ENCODE measurements around the gene YTHDF2. TPM values are rescaled to one million over a fixed set of nuclear protein-coding genes. Genes with fewer than 3 reads are reported as not detected.
A peak's percentile ranks its signal among the peaks of the same experiment; 100 is the strongest.

Gene YTHDF2
- total RNA-seq, 1 experiment from 2014 or later: 126 TPM

- TF ChIP-seq, protein P1, sequence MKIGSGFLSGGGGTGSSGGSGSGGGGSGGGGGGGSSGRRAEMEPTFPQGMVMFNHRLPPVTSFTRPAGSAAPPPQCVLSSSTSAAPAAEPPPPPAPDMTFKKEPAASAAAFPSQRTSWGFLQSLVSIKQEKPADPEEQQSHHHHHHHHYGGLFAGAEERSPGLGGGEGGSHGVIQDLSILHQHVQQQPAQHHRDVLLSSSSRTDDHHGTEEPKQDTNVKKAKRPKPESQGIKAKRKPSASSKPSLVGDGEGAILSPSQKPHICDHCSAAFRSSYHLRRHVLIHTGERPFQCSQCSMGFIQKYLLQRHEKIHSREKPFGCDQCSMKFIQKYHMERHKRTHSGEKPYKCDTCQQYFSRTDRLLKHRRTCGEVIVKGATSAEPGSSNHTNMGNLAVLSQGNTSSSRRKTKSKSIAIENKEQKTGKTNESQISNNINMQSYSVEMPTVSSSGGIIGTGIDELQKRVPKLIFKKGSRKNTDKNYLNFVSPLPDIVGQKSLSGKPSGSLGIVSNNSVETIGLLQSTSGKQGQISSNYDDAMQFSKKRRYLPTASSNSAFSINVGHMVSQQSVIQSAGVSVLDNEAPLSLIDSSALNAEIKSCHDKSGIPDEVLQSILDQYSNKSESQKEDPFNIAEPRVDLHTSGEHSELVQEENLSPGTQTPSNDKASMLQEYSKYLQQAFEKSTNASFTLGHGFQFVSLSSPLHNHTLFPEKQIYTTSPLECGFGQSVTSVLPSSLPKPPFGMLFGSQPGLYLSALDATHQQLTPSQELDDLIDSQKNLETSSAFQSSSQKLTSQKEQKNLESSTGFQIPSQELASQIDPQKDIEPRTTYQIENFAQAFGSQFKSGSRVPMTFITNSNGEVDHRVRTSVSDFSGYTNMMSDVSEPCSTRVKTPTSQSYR (CRISPR knock-in tag; IDR thresholded peaks at IDR 0.05): peak; percentile 61; the same call in 1 of the 2 replicates
- TF ChIP-seq ZNF263 (CRISPR knock-in tag; IDR thresholded peaks at IDR 0.05; ENCODE audit: low read depth) (no peak), ZSCAN18 (CRISPR knock-in tag; IDR thresholded peaks at IDR 0.05) (no peak), USF1 (CRISPR knock-in tag; IDR thresholded peaks at IDR 0.05) (no peak; the same call in 1 of the 2 replicates), ZNF219 (CRISPR knock-in tag; IDR thresholded peaks at IDR 0.05; ENCODE audit: borderline replicate concordance) (0 out of 2 replicates have a peak, but pooled peaks have one; percentile 45), FOXP4 (CRISPR knock-in tag; IDR thresholded peaks at IDR 0.05) (peak; percentile 89), NFE2L1 (CRISPR knock-in tag; IDR thresholded peaks at IDR 0.05) (peak; percentile 62; the same call in 1 of the 2 replicates), SOX15 (CRISPR knock-in tag; IDR thresholded peaks at IDR 0.05) (no peak), ZNF423 (CRISPR knock-in tag; IDR thresholded peaks at IDR 0.05) (no peak), NFATC4 (CRISPR knock-in tag; IDR thresholded peaks at IDR 0.05) (no peak), ZNF232 (CRISPR knock-in tag; IDR thresholded peaks at IDR 0.05) (no peak), TEAD1 (CRISPR knock-in tag; IDR thresholded peaks at IDR 0.05) (no peak), EMX1 (CRISPR knock-in tag; IDR thresholded peaks at IDR 0.05) (no peak), ZNF512 (CRISPR knock-in tag; IDR thresholded peaks at IDR 0.05; ENCODE audit: borderline replicate concordance) (no peak), TCF7 (CRISPR knock-in tag; IDR thresholded peaks at IDR 0.05; ENCODE audit: low read depth) (peak; percentile 53; the same call in 1 of the 2 replicates), MXD4 (CRISPR knock-in tag; IDR thresholded peaks at IDR 0.05; ENCODE audit: borderline replicate concordance) (no peak), IRF1 (CRISPR knock-in tag; IDR thresholded peaks at IDR 0.05) (peak; percentile 87; the same call in 1 of the 2 replicates), JAZF1 (CRISPR knock-in tag; IDR thresholded peaks at IDR 0.05) (no peak), GABPB1 (CRISPR knock-in tag; IDR thresholded peaks at IDR 0.05) (no peak)
- TF ChIP-seq, protein P2, sequence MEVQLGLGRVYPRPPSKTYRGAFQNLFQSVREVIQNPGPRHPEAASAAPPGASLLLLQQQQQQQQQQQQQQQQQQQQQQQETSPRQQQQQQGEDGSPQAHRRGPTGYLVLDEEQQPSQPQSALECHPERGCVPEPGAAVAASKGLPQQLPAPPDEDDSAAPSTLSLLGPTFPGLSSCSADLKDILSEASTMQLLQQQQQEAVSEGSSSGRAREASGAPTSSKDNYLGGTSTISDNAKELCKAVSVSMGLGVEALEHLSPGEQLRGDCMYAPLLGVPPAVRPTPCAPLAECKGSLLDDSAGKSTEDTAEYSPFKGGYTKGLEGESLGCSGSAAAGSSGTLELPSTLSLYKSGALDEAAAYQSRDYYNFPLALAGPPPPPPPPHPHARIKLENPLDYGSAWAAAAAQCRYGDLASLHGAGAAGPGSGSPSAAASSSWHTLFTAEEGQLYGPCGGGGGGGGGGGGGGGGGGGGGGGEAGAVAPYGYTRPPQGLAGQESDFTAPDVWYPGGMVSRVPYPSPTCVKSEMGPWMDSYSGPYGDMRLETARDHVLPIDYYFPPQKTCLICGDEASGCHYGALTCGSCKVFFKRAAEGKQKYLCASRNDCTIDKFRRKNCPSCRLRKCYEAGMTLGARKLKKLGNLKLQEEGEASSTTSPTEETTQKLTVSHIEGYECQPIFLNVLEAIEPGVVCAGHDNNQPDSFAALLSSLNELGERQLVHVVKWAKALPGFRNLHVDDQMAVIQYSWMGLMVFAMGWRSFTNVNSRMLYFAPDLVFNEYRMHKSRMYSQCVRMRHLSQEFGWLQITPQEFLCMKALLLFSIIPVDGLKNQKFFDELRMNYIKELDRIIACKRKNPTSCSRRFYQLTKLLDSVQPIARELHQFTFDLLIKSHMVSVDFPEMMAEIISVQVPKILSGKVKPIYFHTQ (CRISPR knock-in tag; IDR thresholded peaks at IDR 0.05): no peak
- TF ChIP-seq, protein P3, sequence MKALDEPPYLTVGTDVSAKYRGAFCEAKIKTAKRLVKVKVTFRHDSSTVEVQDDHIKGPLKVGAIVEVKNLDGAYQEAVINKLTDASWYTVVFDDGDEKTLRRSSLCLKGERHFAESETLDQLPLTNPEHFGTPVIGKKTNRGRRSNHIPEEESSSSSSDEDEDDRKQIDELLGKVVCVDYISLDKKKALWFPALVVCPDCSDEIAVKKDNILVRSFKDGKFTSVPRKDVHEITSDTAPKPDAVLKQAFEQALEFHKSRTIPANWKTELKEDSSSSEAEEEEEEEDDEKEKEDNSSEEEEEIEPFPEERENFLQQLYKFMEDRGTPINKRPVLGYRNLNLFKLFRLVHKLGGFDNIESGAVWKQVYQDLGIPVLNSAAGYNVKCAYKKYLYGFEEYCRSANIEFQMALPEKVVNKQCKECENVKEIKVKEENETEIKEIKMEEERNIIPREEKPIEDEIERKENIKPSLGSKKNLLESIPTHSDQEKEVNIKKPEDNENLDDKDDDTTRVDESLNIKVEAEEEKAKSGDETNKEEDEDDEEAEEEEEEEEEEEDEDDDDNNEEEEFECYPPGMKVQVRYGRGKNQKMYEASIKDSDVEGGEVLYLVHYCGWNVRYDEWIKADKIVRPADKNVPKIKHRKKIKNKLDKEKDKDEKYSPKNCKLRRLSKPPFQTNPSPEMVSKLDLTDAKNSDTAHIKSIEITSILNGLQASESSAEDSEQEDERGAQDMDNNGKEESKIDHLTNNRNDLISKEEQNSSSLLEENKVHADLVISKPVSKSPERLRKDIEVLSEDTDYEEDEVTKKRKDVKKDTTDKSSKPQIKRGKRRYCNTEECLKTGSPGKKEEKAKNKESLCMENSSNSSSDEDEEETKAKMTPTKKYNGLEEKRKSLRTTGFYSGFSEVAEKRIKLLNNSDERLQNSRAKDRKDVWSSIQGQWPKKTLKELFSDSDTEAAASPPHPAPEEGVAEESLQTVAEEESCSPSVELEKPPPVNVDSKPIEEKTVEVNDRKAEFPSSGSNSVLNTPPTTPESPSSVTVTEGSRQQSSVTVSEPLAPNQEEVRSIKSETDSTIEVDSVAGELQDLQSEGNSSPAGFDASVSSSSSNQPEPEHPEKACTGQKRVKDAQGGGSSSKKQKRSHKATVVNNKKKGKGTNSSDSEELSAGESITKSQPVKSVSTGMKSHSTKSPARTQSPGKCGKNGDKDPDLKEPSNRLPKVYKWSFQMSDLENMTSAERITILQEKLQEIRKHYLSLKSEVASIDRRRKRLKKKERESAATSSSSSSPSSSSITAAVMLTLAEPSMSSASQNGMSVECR (CRISPR knock-in tag; IDR thresholded peaks at IDR 0.05; ENCODE audit: borderline replicate concordance): peak; percentile 66; the same call in 1 of the 2 replicates
Observed at GRCh38 chr1:28811766-28812668, 75.3 kb downstream of the YTHDF2 start, which contains the start of gene OPRD1 (continued).

Measured in WTC11 (cell line).